Stimulated activated CD4-positive, alpha-beta T cell treated with anti-CD3 and anti-CD28 coated beads, Interleukin-4, amount 100 ng/mL, for 1 hour (primary cell): Measurements from ENCODE around the gene ABHD5.

Experiments
- DNase-seq: peaks from one replicate; pipeline ENCODE4 v3.0.0-alpha.2; 2020

The ABHD5 gene

GRCh38 chr3:43727930-43728329, 37.2 kb downstream of the ABHD5 start:
- DNase-seq, result no peak

GRCh38 chr3:43728476-43728875, 37.7 kb downstream of the ABHD5 start:
- no peak for DNase-seq

GRCh38 chr3:43728947-43729346, 38.2 kb downstream of the ABHD5 start:
- DNase-seq, result no peak

- DNase-seq, result no peak
Measured at GRCh38 chr3:43729707-43730414, 39.1 kb downstream of the ABHD5 start.

- DNase-seq, result no peak
Measured at GRCh38 chr3:43732747-43733425, 42.1 kb downstream of the ABHD5 start.

- no peak for DNase-seq
Measured at GRCh38 chr3:43733459-43734384, 43.0 kb downstream of the ABHD5 start.

GRCh38 chr3:43734685-43735084, 43.9 kb downstream of the ABHD5 start:
- no peak for DNase-seq

GRCh38 chr3:43735618-43736017, 44.9 kb downstream of the ABHD5 start:
- no peak for DNase-seq

- DNase-seq, result no peak
Measured at GRCh38 chr3:43736558-43737440, 46.1 kb downstream of the ABHD5 start.

- no peak for DNase-seq
Measured at GRCh38 chr3:43738305-43738704, 47.6 kb downstream of the ABHD5 start.

- no peak for DNase-seq
Measured at GRCh38 chr3:43742920-43743319, 52.2 kb downstream of the ABHD5 start.

- DNase-seq, result no peak
Measured at GRCh38 chr3:43747641-43748040, 56.9 kb downstream of the ABHD5 start.

GRCh38 chr3:43748179-43748578, 57.4 kb downstream of the ABHD5 start:
- no peak for DNase-seq

GRCh38 chr3:43748645-43749044, 57.9 kb downstream of the ABHD5 start:
- no peak for DNase-seq

GRCh38 chr3:43752905-43753304, 62.2 kb downstream of the ABHD5 start:
- DNase-seq, result no peak

GRCh38 chr3:43753741-43754715, 63.3 kb downstream of the ABHD5 start:
- no peak for DNase-seq

- DNase-seq, result no peak
Measured at GRCh38 chr3:43755516-43756200, 64.9 kb downstream of the ABHD5 start.

- no peak for DNase-seq
Measured at GRCh38 chr3:43757666-43758321, 67.1 kb downstream of the ABHD5 start.

GRCh38 chr3:43758592-43759225, 68.0 kb downstream of the ABHD5 start:
- DNase-seq, result no peak
